GM10847 (cell line): ENCODE data around the gene ATP8A2.

Experiments
- POLR2A ChIP-seq: IDR thresholded peaks from 2 replicates; pipeline ENCODE4 v1.6.1; 2011; ENCODE audit not compliant: insufficient read length; ENCODE audit errors: extremely low read depth

ATP8A2 gene

GRCh38 chr13:25860862-25861261, 489.1 kb downstream of the ATP8A2 start:
- no peak for TF ChIP-seq POLR2A

- TF ChIP-seq POLR2A, result no peak
These were observed 490.4 kb downstream of the ATP8A2 start for GRCh38 chr13:25862156-25862555.

GRCh38 chr13:25864116-25864515, 492.3 kb downstream of the ATP8A2 start:
- TF ChIP-seq POLR2A, result no peak

GRCh38 chr13:25864936-25865335, 493.2 kb downstream of the ATP8A2 start:
- TF ChIP-seq POLR2A, result no peak

DNA sequence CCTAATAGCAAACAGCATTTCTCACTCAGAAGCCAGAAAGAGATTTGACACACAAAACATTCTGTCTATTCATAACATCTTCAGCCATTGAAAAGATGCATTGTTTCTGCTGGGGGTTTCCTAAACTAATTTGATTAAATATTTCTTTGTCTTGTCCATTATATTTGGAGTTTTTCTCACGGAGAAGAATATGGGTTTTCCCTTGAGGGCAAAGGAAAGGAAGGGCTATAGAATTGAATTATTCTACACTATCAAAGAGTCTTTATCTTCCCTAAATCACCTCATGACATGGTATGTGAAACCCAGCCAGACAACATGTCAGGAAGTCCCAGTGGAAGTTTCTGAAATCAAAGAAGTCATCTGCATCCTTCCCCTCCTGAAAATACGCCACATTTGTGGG, 493.6 kb downstream of the ATP8A2 start:
- no peak for TF ChIP-seq POLR2A

GRCh38 chr13:25867038-25867437, 495.3 kb downstream of the ATP8A2 start:
- no peak for TF ChIP-seq POLR2A

DNA sequence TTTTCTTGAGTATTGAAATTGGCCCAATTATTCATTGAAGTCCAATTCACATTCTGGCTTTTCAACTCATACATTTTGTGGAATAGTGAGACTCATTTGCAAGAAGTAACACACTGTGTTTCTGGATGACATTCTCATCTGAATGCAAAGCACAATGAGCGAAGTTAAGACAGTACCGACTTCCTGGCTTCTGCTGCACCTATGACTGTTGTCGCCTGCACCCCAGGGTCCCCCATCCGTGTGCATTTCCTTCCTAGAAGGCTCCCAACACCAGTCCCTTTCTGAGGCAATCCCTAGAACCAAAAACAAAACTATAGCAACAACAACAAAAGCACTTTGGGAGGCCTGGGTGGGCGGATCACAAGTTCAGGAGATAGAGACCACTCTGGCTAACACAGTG, 496.7 kb downstream of the ATP8A2 start:
- TF ChIP-seq POLR2A, result no peak

GRCh38 chr13:25869941-25870340, 498.2 kb downstream of the ATP8A2 start:
- no peak for TF ChIP-seq POLR2A

DNA sequence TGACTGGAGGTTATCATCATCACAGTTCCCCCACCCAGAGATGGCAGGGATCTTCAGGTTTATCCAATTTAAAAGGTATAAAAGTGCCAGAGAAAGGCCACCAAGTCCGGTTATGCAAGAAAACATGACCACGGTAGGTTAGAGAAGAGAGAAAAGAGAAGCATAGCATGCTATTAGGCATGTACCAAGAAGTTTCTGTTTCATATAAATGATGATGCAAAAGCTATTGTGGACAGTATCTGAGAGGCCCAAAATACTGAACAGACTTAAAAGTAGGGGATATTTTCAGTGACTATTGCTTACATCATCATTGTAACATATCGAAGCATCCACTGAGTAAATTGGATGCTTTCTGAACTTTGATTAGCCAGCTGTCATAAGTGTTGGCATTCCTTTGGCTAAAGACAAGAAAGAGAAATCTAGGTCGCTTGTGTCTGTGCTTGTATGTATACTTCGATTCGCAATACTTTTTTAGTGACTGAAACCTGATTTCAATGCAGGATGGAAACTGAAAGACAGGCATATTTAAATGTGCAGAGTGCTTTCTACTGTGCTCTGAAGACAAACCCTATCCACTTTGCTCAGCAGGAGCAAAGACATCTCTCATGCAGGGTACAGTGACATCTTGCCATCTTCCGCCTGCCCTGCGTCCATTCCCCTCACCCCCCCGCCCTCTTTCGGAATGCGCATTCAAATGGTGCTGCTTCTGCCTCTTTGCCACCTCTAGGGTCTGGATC, 499.8 kb downstream of the ATP8A2 start:
- no peak for TF ChIP-seq POLR2A

DNA sequence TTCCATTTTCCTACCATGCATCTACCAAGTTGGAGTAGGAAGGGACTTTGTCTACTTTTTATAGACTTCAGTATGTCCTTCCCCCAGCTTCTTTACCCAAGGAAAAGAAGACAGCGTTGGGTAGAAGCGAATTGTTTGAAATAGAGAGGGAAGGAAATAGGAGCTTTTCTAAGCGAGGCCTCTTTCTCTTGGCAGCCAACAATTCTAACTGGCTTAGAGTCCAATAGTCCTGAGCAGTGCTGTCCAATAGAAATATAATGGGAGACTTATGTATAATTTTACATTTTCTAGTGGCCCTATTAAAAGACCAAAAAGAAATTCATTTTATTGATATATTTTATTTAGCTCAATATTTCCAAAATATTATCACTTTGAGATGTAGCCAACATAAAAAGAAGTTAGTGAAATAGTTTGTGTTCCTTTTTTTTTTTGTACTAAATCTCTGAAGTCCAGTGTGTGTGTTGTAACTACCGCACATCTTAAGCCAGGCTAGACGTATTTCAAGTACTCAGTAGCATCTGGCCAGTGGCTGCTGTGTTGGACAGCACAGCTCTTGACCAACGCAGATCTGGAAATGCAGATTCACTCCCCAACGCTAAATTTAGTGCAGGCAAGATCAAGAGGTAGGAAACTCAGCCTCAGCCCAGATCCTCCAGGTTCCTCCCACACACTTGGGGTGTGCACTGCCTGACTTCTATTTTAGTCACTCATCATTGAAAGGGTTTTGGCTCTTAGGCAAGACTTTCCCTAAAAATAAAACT, 500.9 kb downstream of the ATP8A2 start:
- no peak for TF ChIP-seq POLR2A

- TF ChIP-seq POLR2A, result no peak
These were observed 501.5 kb downstream of the ATP8A2 start for GRCh38 chr13:25873242-25873612.

DNA sequence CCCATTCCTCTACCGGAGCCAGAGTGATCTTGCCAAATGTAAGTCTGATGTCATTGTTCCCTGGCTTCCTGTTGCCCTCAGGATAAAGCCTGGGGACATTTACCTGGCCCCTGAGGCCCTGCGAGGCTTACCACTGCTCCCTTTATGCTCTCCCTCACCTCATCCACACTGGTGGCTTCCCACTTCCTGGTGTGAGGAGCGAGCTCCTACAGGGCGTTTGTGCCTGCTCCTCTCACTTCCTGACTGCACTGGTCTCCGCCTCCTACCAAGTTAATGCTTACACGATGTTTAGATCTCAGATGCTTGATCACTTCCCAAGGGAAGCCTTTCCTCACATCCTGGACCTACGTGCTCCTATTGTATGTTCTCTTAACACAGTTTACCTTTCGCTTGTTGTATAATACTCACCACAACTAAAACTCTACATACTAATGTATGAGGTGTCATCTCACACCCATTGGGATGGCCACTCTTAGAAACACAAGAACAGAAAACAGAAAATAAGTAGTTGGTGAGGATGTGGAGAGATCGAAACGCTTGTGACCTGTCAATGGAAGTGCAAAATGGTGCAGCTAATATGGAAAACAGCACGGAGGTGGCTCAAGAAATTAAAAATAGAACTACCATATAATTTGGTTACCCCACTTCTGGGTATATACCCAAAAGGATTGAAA, 502.4 kb downstream of the ATP8A2 start:
- no peak for TF ChIP-seq POLR2A

DNA sequence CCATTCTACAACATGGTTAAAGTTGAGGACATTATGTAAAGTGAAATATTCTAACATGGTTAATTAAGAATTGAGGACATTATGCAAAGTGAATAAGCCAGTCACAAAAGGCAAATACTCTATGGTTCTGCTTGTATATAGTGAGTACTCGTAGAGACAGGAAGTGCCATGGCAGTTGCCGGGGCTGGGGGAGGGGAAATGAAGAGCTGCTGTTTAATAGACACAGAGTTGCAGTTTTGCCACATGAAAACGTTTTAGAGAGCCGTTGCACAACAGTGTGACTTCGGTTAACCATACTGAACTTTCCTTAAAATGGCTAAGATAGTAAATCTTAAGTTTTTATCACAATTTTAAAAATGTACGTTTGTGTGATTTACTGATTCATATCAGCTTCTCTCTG, 503.1 kb downstream of the ATP8A2 start:
- no peak for TF ChIP-seq POLR2A

DNA sequence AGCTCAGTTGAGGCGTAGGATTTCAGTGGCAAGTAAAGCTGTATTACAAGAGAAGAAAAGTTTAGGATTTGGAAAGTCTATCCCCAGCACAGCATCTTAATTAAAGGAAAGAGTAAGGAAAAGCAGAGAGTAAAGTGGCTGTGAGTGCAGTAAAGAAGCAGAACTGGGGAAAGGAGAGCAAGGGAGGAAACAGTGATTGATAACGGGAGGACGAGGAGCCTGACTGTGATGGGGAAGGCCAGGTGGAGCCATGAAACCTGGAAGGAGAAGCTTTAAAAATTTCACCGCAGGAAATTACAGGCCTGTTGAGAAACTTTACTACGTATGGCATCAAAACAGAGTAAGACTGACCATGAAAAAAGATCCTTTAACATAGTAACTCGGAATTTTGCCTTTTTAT, 504.5 kb downstream of the ATP8A2 start:
- TF ChIP-seq POLR2A, result no peak

- TF ChIP-seq POLR2A, result no peak
These were observed 507.7 kb downstream of the ATP8A2 start for GRCh38 chr13:25879466-25879865.
